HEK293T (cell line): Measurements from ENCODE around the gene LMX1A.

ENCODE experiments used
- BHLHE40 ChIP-seq: fragments of 450-650 bp; IDR thresholded peaks from 2 replicates; pipeline ENCODE4 v1.6.1; 2016; ENCODE audit warnings: mild to moderate bottlenecking, moderate library complexity, borderline replicate concordance
- CTBP1 ChIP-seq: fragments of 450-650 bp; IDR thresholded peaks from 2 replicates; pipeline ENCODE4 v1.6.1; 2016; ENCODE audit warnings: borderline replicate concordance
- ELF4 ChIP-seq: fragments of 450-650 bp; IDR thresholded peaks from 2 replicates; pipeline ENCODE4 v1.6.1; 2017; ENCODE audit warnings: antibody characterized with exemption
- FOXA1 ChIP-seq: fragments of 450-650 bp; IDR thresholded peaks from 2 replicates; pipeline ENCODE4 v1.6.1; 2016; ENCODE audit warnings: mild to moderate bottlenecking
- FOXK2 ChIP-seq: fragments of 450-650 bp; IDR thresholded peaks from 2 replicates; pipeline ENCODE4 v1.6.1; 2016; ENCODE audit warnings: mild to moderate bottlenecking
- HDGF ChIP-seq: fragments of 450-650 bp; IDR thresholded peaks from 2 replicates; pipeline ENCODE4 v1.6.1; 2017; ENCODE audit warnings: antibody characterized with exemption, borderline replicate concordance
- PKNOX1 ChIP-seq: fragments of 450-650 bp; IDR thresholded peaks from 2 replicates; pipeline ENCODE4 v1.6.1; 2016
- SP1 ChIP-seq: fragments of 450-650 bp; IDR thresholded peaks from 2 replicates; pipeline ENCODE4 v1.6.1; 2017
- SUZ12 ChIP-seq: fragments of 450-650 bp; IDR thresholded peaks from 2 replicates; pipeline ENCODE4 v1.6.1; 2016; ENCODE audit warnings: mild to moderate bottlenecking
- TARDBP ChIP-seq: fragments of 450-650 bp; IDR thresholded peaks from 2 replicates; pipeline ENCODE4 v1.6.1; 2016

- TF ChIP-seq SP1 (no peak), CTBP1 (no peak), SUZ12 (no peak), BHLHE40 (no peak), FOXK2 (no peak), ELF4 (no peak), FOXA1 (no peak), HDGF (no peak), TARDBP (no peak), PKNOX1 (no peak)
These were observed 31.0 kb upstream of the LMX1A start for GRCh38 chr1:165387505-165387904.
